Posterior vena cava (tissue), 2 donors: ENCODE measurements around the gene C10orf53. TPM values are rescaled to one million over a fixed set of nuclear protein-coding genes. Genes with fewer than 3 reads are reported as not detected.

Experiments
- DNase-seq: peaks from one replicate; pipeline ENCODE4 v3.0.0-alpha.2; 2020; ENCODE audit warnings: low spot score
- intact Hi-C, 2 donors: fragments of 100-400 bp; cut with DNase I; formaldehyde crosslinking; loops; one replicate each; pipeline versions ENCODE4 v1.14.1 to v1.14.2; 2022 to 2023
- total RNA-seq, 2 donors: library from RNA; stranded (reverse); fragmentation: NEBNext Ultra II Directional; extraction: Animal tissue kit (Norgen Biotek cat#: 25700); gene quantifications; one replicate each; pipeline ENCODE4 v1.2.1, GENCODE V29; 2021
- donor health status: DM: yes; HTN: yes; CAD: no.
- donor health status: DM: yes; HTN: yes; CAD: no.

C10orf53 gene
- total RNA-seq, 2 donors from 2014 or later = not detected

- no peak for DNase-seq
- intact Hi-C loops = no loop called here
These were observed 28.2 kb upstream of the C10orf53 start for GRCh38 chr10:49651039-49651835.

- no peak for DNase-seq
- intact Hi-C loops = no loop called here
These were observed 27.5 kb upstream of the C10orf53 start for GRCh38 chr10:49651917-49652316.

- DNase-seq = no peak
- intact Hi-C loops = no loop called here
These were observed 26.8 kb upstream of the C10orf53 start for GRCh38 chr10:49652421-49653272.

- DNase-seq = peak; percentile 68
- intact Hi-C loops = no loop called here
These were observed 26.1 kb upstream of the C10orf53 start for GRCh38 chr10:49653273-49653929.

- DNase-seq = peak; percentile 76
- intact Hi-C loops = no loop called here
These were observed 25.3 kb upstream of the C10orf53 start for GRCh38 chr10:49654036-49654693.

GRCh38 chr10:49655099-49655498, 24.4 kb upstream of the C10orf53 start:
- intact Hi-C loops = no loop called here
- no peak for DNase-seq

GRCh38 chr10:49656845-49657493, 22.5 kb upstream of the C10orf53 start:
- intact Hi-C loops = no loop called here
- no peak for DNase-seq

GRCh38 chr10:49657606-49658005, 21.8 kb upstream of the C10orf53 start:
- intact Hi-C loops = no loop called here
- DNase-seq = no peak

GRCh38 chr10:49661140-49661856, 18.2 kb upstream of the C10orf53 start:
- no peak for DNase-seq
- intact Hi-C loops = no loop called here

GRCh38 chr10:49662169-49662830, 17.2 kb upstream of the C10orf53 start:
- no peak for DNase-seq
- intact Hi-C loops = no loop called here

- no peak for DNase-seq
- intact Hi-C loops = no loop called here
These were observed 15.9 kb upstream of the C10orf53 start for GRCh38 chr10:49663596-49663995.

- intact Hi-C loops = no loop called here
- DNase-seq = no peak
These were observed 15.2 kb upstream of the C10orf53 start for GRCh38 chr10:49664006-49664841.

GRCh38 chr10:49664842-49665355, 14.6 kb upstream of the C10orf53 start:
- intact Hi-C loops = no loop called here
- DNase-seq = no peak

- intact Hi-C loops = no loop called here
- no peak for DNase-seq
These were observed 13.3 kb upstream of the C10orf53 start for GRCh38 chr10:49666054-49666615.

GRCh38 chr10:49666685-49667084, 12.8 kb upstream of the C10orf53 start:
- intact Hi-C loops = no loop called here
- no peak for DNase-seq

- intact Hi-C loops = no loop called here
- DNase-seq = no peak
These were observed 11.5 kb upstream of the C10orf53 start for GRCh38 chr10:49667991-49668390.

- no peak for DNase-seq
- intact Hi-C loops = no loop called here
These were observed 10.8 kb upstream of the C10orf53 start for GRCh38 chr10:49668684-49669083.
